Panc1 (cell line): ENCODE measurements around the gene SEPTIN11. TPM values are rescaled to one million over a fixed set of nuclear protein-coding genes. Genes with fewer than 3 reads are reported as not detected.

Experiments used
- ATAC-seq: fragments of 200-7000 bp; cut with Tn5 transposase; 2 replicates; pipeline ENCODE4 v1.9.1; 2020; ENCODE audit warnings: mild to moderate bottlenecking, moderate library complexity
- BruUV-seq: library from RNA; stranded (reverse); fragments of 400-500 nt; replicated peaks from 2 replicates; lab custom pipeline; 2021; lab: Mats Ljungman, UMichigan
- CTCF ChIA-PET: fragments of 300-600 bp; sonication (Branson Sonifier 250); formaldehyde crosslinking; loops from one replicate; lab custom pipeline; 2022; ENCODE audit warnings: antibody characterized with exemption; lab: Charles Lee
- POLR2A ChIA-PET: fragments of 300-600 bp; sonication (Branson Sonifier 250); formaldehyde crosslinking; loops from one replicate; lab custom pipeline; 2022; ENCODE audit warnings: antibody characterized with exemption; lab: Charles Lee
- DNase-seq: peaks from one replicate; pipeline ENCODE4 v3.0.0-alpha.2; 2010; ENCODE audit warnings: low read depth, low spot score
- H3K27ac ChIP-seq: 2 replicates; pipeline ENCODE4 v1.5.1; 2011; ENCODE audit warnings: mild to moderate bottlenecking, low read length, inconsistent platforms
- H3K27me3 ChIP-seq: fragments of 200-500 bp; sonication (Bioruptor generic); 2 replicates; pipeline ENCODE4 v1.6.0; 2014; ENCODE audit warnings: low read length, inconsistent platforms; ENCODE audit not compliant: control insufficient read depth, insufficient read depth
- H3K36me3 ChIP-seq: fragments of 200-500 bp; sonication (Bioruptor generic); 2 replicates; pipeline ENCODE4 v1.5.1; 2014; ENCODE audit warnings: inconsistent platforms, mild to moderate bottlenecking, low read length, moderate library complexity; ENCODE audit not compliant: control insufficient read depth, insufficient read depth
- H3K4me1 ChIP-seq: 2 replicates; pipeline ENCODE4 v1.5.1; 2011; ENCODE audit warnings: inconsistent platforms, mild to moderate bottlenecking, low read length, moderate library complexity; ENCODE audit not compliant: control insufficient read depth, insufficient read depth
- H3K4me3 ChIP-seq, 2 experiments: 2 replicates each; pipeline ENCODE4 v1.5.1; 2011 to 2012; ENCODE audit warnings: low read depth in 2 of 2, low read length in 2 of 2, mild to moderate bottlenecking in 2 of 2, inconsistent platforms in 1 of 2, moderate library complexity in 1 of 2
- H3K9me3 ChIP-seq: fragments of 200-500 bp; sonication (Bioruptor generic); 2 replicates; pipeline ENCODE4 v1.5.1; 2014; ENCODE audit warnings: low read depth, mild to moderate bottlenecking, inconsistent platforms, low read length, moderate library complexity; ENCODE audit not compliant: control insufficient read depth, insufficient read depth
- POLR2AphosphoS5 ChIP-seq: IDR thresholded peaks from 2 replicates; pipeline ENCODE4 v1.6.1; 2012; ENCODE audit warnings: mild to moderate bottlenecking, low read depth, low read length, moderate library complexity
- SIN3A ChIP-seq: IDR thresholded peaks from 2 replicates; pipeline ENCODE4 v1.6.1; 2012; ENCODE audit warnings: low read depth, mild to moderate bottlenecking, low read length, moderate library complexity, borderline replicate concordance; ENCODE audit not compliant: insufficient read depth
- TCF7L2 ChIP-seq: IDR thresholded peaks from 2 replicates; pipeline ENCODE4 v1.6.1; 2011; ENCODE audit warnings: mild to moderate bottlenecking, low read depth, low read length, inconsistent platforms
- in situ Hi-C: cut with HindIII; loops from 2 replicates; pipeline ENCODE4 v1.10.0; 2016; ENCODE audit warnings: low sequenced_read_pairs, low pct_unique_long_range_greater_than_20kb
- intact Hi-C: fragments of 100-400 bp; cut with micrococcal nuclease; formaldehyde crosslinking; loops from one replicate; pipeline ENCODE4 v1.10.0; 2022; ENCODE audit not compliant: unreplicated experiment
- total RNA-seq: library from RNA; stranded (reverse); gene quantifications from one replicate; pipeline ENCODE4 v1.2.1, GENCODE V29; 2021; ENCODE audit not compliant: unreplicated experiment
- TF ChIP-seq, protein P1 (sequence below), 2 experiments: IDR thresholded peaks; 2 replicates each; pipeline ENCODE4 v1.6.1; 2011 to 2012; ENCODE audit warnings: low read depth in 2 of 2, control low read depth in 1 of 2, low read length in 1 of 2, mild to moderate bottlenecking in 1 of 2, moderate library complexity in 1 of 2; ENCODE audit not compliant: insufficient read depth in 1 of 2
- TF ChIP-seq, protein P2 (sequence below): fragments of 450-650 bp; IDR thresholded peaks from 2 replicates; pipeline ENCODE4 v1.5.1; 2017; ENCODE audit warnings: mild to moderate bottlenecking

The SEPTIN11 gene
- total RNA-seq, 1 experiment from 2014 or later = 103 TPM

DNA sequence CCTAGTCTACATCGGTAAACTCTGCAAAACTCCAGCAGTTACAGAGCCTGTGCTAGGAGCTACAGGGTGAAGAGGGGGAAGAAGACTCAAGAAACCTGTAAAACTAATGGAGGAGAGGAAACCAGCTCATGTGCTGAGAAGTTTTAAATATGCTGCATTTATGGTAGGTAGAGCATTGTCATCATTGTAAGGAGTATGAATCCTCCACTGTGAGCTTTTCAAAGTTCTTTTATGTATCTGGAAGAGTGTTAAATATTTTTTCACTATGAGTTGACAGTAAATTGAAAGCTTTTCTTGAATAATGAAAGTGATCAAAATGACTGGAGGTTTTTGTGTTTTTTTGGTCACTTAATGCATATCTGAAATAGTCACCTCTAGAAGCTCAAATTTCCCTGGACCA, 46.2 kb downstream of the SEPTIN11 start:
- H3K4me1 ChIP-seq = no peaks in the 10 kb centered on the region
- intact Hi-C loops = no loop called here
- H3K27ac ChIP-seq = no peak overlapping the region
- H3K4me3 ChIP-seq = no peak overlapping the region
- no peak for ATAC-seq
- ChIA-PET CTCF (no interaction called here), POLR2A (interaction anchor here (0.6 kb wide), 1 partner anchor 216 kb away, joined by 4 read pairs; no protein-coding TSS in a partner anchor)
- in situ Hi-C loops = no loop called here
- H3K9me3 ChIP-seq = no peaks in the 10 kb centered on the region
- TF ChIP-seq, protein P1, sequence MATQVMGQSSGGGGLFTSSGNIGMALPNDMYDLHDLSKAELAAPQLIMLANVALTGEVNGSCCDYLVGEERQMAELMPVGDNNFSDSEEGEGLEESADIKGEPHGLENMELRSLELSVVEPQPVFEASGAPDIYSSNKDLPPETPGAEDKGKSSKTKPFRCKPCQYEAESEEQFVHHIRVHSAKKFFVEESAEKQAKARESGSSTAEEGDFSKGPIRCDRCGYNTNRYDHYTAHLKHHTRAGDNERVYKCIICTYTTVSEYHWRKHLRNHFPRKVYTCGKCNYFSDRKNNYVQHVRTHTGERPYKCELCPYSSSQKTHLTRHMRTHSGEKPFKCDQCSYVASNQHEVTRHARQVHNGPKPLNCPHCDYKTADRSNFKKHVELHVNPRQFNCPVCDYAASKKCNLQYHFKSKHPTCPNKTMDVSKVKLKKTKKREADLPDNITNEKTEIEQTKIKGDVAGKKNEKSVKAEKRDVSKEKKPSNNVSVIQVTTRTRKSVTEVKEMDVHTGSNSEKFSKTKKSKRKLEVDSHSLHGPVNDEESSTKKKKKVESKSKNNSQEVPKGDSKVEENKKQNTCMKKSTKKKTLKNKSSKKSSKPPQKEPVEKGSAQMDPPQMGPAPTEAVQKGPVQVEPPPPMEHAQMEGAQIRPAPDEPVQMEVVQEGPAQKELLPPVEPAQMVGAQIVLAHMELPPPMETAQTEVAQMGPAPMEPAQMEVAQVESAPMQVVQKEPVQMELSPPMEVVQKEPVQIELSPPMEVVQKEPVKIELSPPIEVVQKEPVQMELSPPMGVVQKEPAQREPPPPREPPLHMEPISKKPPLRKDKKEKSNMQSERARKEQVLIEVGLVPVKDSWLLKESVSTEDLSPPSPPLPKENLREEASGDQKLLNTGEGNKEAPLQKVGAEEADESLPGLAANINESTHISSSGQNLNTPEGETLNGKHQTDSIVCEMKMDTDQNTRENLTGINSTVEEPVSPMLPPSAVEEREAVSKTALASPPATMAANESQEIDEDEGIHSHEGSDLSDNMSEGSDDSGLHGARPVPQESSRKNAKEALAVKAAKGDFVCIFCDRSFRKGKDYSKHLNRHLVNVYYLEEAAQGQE (IDR thresholded peaks at IDR 0.05; ENCODE audit: insufficient read depth in 1 of 2, low read depth in 2 of 2, low read length in 1 of 2) = no peak
- no peak for TF ChIP-seq POLR2AphosphoS5
- TF ChIP-seq, protein P2, sequence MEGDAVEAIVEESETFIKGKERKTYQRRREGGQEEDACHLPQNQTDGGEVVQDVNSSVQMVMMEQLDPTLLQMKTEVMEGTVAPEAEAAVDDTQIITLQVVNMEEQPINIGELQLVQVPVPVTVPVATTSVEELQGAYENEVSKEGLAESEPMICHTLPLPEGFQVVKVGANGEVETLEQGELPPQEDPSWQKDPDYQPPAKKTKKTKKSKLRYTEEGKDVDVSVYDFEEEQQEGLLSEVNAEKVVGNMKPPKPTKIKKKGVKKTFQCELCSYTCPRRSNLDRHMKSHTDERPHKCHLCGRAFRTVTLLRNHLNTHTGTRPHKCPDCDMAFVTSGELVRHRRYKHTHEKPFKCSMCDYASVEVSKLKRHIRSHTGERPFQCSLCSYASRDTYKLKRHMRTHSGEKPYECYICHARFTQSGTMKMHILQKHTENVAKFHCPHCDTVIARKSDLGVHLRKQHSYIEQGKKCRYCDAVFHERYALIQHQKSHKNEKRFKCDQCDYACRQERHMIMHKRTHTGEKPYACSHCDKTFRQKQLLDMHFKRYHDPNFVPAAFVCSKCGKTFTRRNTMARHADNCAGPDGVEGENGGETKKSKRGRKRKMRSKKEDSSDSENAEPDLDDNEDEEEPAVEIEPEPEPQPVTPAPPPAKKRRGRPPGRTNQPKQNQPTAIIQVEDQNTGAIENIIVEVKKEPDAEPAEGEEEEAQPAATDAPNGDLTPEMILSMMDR = no peak
- TF ChIP-seq SIN3A = no peak
- no peak for TF ChIP-seq TCF7L2
- no peak for DNase-seq
- H3K27me3 ChIP-seq = no peaks in the 10 kb centered on the region
- H3K36me3 ChIP-seq = no peaks in the 10 kb centered on the region; the same call in 1 of the 2 replicates
- BruUV-seq = no TSS peak

DNA sequence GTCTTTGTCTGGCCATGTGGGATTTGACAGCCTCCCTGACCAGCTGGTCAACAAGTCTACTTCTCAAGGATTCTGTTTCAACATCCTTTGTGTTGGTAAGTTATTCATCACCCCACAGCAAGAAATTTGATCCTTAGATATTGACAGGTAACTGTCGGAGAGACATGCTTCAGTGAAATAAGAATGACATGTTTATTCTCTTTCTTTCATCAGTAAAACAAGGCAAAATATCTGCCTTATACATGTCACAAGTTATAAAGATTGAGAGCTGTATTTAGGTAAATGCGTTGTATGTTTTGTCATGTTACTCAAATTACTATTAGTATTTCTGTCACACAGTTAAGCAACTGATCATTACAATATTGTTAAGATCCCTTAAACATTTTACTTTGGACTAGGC, 46.9 kb downstream of the SEPTIN11 start:
- Histone ChIP-seq H3K27ac (no peak overlapping the region), H3K4me3 (no peak overlapping the region), H3K27me3 (no peaks in the 10 kb centered on the region), H3K4me1 (no peaks in the 10 kb centered on the region), H3K36me3 (no peaks in the 10 kb centered on the region; the same call in 1 of the 2 replicates), H3K9me3 (no peaks in the 10 kb centered on the region)
- BruUV-seq = no TSS peak
- ATAC-seq (no peak), DNase-seq (no peak)
- in situ Hi-C loops = no loop called here
- intact Hi-C loops = no loop called here
- TF ChIP-seq, protein P2 = no peak
- no peak for TF ChIP-seq SIN3A
- TF ChIP-seq POLR2AphosphoS5 = no peak
- CTCF ChIA-PET = no interaction called here
- POLR2A ChIA-PET = no interaction called here
